WI38 (cell line): ENCODE results near the gene GNLY.

ENCODE experiments used
- H3K4me3 ChIP-seq: 2 replicates; pipeline ENCODE4 v1.5.1; 2011; ENCODE audit warnings: low read depth, mild to moderate bottlenecking, control low read depth, low read length
- CTCF ChIP-seq: IDR thresholded peaks from 2 replicates; pipeline ENCODE4 v1.5.1; 2012; ENCODE audit warnings: low read depth, mild to moderate bottlenecking, control low read depth, low read length

GNLY gene

GRCh38 chr2:85694052-85695025 lies at the start of gene GNLY:
GNLY (plus strand) TSS chr2:85694358; CDS start chr2:85694419, 61 bp downstream.
- no peak for TF ChIP-seq CTCF
- no peak within 1 kb of the TSS for H3K4me3 ChIP-seq

GRCh38 chr2:85644909-85645308 lies 49.2 kb upstream of the GNLY start:
- no peak for TF ChIP-seq CTCF
- no peak overlapping the region for H3K4me3 ChIP-seq

- H3K4me3 ChIP-seq: no peak overlapping the region
- TF ChIP-seq CTCF: no peak
Measured at GRCh38 chr2:85646166-85646565, 48.0 kb upstream of the GNLY start.

- H3K4me3 ChIP-seq: no peak overlapping the region
- no peak for TF ChIP-seq CTCF
Measured at GRCh38 chr2:85647823-85648526, 46.2 kb upstream of the GNLY start.

GRCh38 chr2:85648619-85649018 lies 45.5 kb upstream of the GNLY start:
- no peak overlapping the region for H3K4me3 ChIP-seq
- peak; percentile 42; the same call in 1 of the 2 replicates for TF ChIP-seq CTCF

GRCh38 chr2:85649201-85650190 lies 44.7 kb upstream of the GNLY start:
- H3K4me3 ChIP-seq: no peak overlapping the region
- TF ChIP-seq CTCF: no peak
